Cerebellar nuclear complex (tissue), 1 donor: ENCODE results near the gene PRAMEF8.
"Not testable (repeated sequence)": the region's sequence is repeated elsewhere in the genome, so short reads cannot be mapped to it uniquely, and the experiment has no call there.

Experiments
- DNase-seq, 2 experiments: peaks; one replicate each; lab custom pipeline; 2025; lab: John Stamatoyannopoulos, UW

The PRAMEF8 gene

GRCh38 chr1:13285037-13285436, at the start of gene PRAMEF8:
TSS of gene PRAMEF8 (minus strand) at chr1:13285137. CDS start at chr1:13284091, 1,046 bp downstream.
- not testable (repeated sequence) for DNase-seq

GRCh38 chr1:13315281-13315680, 30.3 kb upstream of the PRAMEF8 start, which contains the start of gene PRAMEF15:
TSS of gene PRAMEF15 (plus strand) at chr1:13315581. CDS start at chr1:13318408, 2,827 bp downstream.
- not testable (repeated sequence) for DNase-seq

- DNase-seq = not testable (repeated sequence)
Observed at GRCh38 chr1:13303239-13303638, 18.3 kb upstream of the PRAMEF8 start, which contains the start of gene PRAMEF33. TSS of gene PRAMEF33 (plus strand) at chr1:13303539. CDS start at chr1:13305955, 2,416 bp downstream.

- not testable (repeated sequence) for DNase-seq
Observed at GRCh38 chr1:13302197-13302596, 17.3 kb upstream of the PRAMEF8 start.

GRCh38 chr1:13298699-13299098, 13.8 kb upstream of the PRAMEF8 start:
- DNase-seq = not testable (repeated sequence)

GRCh38 chr1:13297216-13297931, 12.4 kb upstream of the PRAMEF8 start:
- not testable (repeated sequence) for DNase-seq

- DNase-seq = not testable (repeated sequence)
Observed at GRCh38 chr1:13289030-13289429, 4.1 kb upstream of the PRAMEF8 start.

GRCh38 chr1:13279617-13280016, 5.3 kb downstream of the PRAMEF8 start:
- not testable (repeated sequence) for DNase-seq

- DNase-seq = not testable (repeated sequence)
Observed at GRCh38 chr1:13277016-13277415, 7.9 kb downstream of the PRAMEF8 start.

- DNase-seq = not testable (repeated sequence)
Observed at GRCh38 chr1:13265124-13265523, 19.8 kb downstream of the PRAMEF8 start.

GRCh38 chr1:13253898-13254297, 31.0 kb downstream of the PRAMEF8 start, which contains the start of gene PRAMEF5:
TSS of gene PRAMEF5 (plus strand) at chr1:13254198. CDS start at chr1:13259269, 5,071 bp downstream.
- DNase-seq = not testable (repeated sequence)

GRCh38 chr1:13247122-13247521, 37.8 kb downstream of the PRAMEF8 start:
- DNase-seq = not testable (repeated sequence)

GRCh38 chr1:13246554-13246871, 38.4 kb downstream of the PRAMEF8 start:
- DNase-seq = not testable (repeated sequence)

GRCh38 chr1:13245841-13246553, 38.9 kb downstream of the PRAMEF8 start:
- DNase-seq = not testable (repeated sequence)

GRCh38 chr1:13243536-13244263, 41.2 kb downstream of the PRAMEF8 start:
- DNase-seq = not testable (repeated sequence)

- not testable (repeated sequence) for DNase-seq
Observed at GRCh38 chr1:13239633-13240032, 45.3 kb downstream of the PRAMEF8 start.

GRCh38 chr1:13237572-13237971, 47.4 kb downstream of the PRAMEF8 start:
- not testable (repeated sequence) for DNase-seq

GRCh38 chr1:13234057-13234456, 50.9 kb downstream of the PRAMEF8 start:
- DNase-seq = not testable (repeated sequence)

GRCh38 chr1:13232056-13232455, 52.9 kb downstream of the PRAMEF8 start:
- not testable (repeated sequence) for DNase-seq
